Right lung (tissue), 10 donors: ENCODE results near the gene NRTN. TPM values are rescaled to one million over a fixed set of nuclear protein-coding genes. Genes with fewer than 3 reads are reported as not detected.
A peak's percentile ranks its signal among the peaks of the same experiment; 100 is the strongest.
"Not testable (repeated sequence)": the region's sequence is repeated elsewhere in the genome, so short reads cannot be mapped to it uniquely, and the experiment has no call there.

Experiments
- DNase-seq, 2 donors: peaks; one replicate each; pipeline ENCODE4 v3.0.0-alpha.2; 2013
- long read RNA-seq, 8 donors: transcript quantifications; one replicate each; lab custom pipeline, GENCODE V29; 2026
- polyA plus RNA-seq, 5 donors: library from polyadenylated mRNA; unstranded; fragments of 120-200 nt; gene quantifications; one replicate each; pipeline versions ENCODE4 v1.2.1 to v1.2.3, GENCODE V29; 2013; ENCODE audit warnings: inconsistent platforms in 1 of 5, low replicate concordance in 1 of 5; ENCODE audit not compliant: insufficient read length in 5 of 5, insufficient read depth in 1 of 5

The NRTN gene, protein sequence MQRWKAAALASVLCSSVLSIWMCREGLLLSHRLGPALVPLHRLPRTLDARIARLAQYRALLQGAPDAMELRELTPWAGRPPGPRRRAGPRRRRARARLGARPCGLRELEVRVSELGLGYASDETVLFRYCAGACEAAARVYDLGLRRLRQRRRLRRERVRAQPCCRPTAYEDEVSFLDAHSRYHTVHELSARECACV
- polyA plus RNA-seq = 1 to 10 TPM; 1.1 to 2.0 (median 1.7) TPM
- long read RNA-seq, donor 1 = 0 reads
- long read RNA-seq, donor 2, partial matches to known transcripts = 0 of 6 reads
- long read RNA-seq, donor 2, other reads (novel, unspliced or antisense) = 6 of 6 reads
- long read RNA-seq, donor 3 = 0 reads
- long read RNA-seq, donor 4 = 0 reads
- long read RNA-seq, donor 5 = 0 reads
- long read RNA-seq, donor 6 = 0 reads
- long read RNA-seq, donor 7 = 0 reads
- long read RNA-seq, donor 8 = 0 reads

DNA sequence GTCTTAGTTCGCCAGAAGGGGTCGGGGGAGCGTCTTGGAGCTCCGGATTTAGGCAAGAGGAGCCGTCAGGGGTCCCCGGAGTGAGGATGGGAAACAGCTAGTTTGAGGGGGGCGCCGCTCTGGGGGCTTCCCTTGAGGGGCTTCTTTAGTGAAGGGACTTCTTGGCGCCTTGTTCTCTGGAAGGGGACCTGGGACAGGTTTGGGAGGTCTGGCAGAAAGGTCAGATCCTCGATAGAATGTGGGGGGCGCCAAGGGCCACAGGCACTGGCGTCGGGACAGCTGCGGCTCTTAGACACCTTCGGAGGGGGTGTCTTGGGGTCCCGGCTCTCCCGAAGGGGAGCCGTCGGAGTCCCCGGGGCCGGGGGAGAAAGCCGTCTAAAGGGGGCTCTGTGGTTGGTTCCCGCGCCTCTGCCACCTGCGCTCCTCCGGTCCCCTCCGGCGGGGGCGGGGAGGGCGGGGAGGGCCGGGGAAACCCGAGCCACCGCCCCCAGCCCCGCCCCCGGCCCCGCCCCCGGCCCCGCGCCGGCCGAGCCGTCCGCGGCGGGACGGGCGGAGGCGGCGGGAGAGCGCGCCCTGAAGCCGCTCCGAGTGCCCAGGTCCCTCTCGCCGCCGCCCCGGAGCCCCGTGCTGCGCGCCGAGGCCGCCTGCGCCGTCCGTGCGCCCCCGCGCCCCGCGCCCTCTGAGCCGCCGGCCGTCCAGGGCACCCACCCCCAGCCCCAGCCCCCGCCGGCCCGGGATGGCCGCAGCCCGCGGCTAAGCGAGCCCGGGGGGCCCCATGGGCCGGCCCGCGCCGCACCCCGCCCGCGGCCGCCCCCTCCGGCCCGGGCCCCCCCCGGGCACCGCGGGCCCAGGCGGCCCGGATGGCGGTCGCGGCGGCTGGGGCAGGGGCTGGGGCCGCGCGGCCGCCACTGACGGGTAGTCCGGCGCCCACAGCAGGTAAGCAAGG, at the start of gene NRTN:
Gene NRTN (plus strand): TSS at position 552 of the 946 bp plus-strand sequence. CDS start 19,099 bp downstream, outside the sequence.
- no peak for DNase-seq

DNA sequence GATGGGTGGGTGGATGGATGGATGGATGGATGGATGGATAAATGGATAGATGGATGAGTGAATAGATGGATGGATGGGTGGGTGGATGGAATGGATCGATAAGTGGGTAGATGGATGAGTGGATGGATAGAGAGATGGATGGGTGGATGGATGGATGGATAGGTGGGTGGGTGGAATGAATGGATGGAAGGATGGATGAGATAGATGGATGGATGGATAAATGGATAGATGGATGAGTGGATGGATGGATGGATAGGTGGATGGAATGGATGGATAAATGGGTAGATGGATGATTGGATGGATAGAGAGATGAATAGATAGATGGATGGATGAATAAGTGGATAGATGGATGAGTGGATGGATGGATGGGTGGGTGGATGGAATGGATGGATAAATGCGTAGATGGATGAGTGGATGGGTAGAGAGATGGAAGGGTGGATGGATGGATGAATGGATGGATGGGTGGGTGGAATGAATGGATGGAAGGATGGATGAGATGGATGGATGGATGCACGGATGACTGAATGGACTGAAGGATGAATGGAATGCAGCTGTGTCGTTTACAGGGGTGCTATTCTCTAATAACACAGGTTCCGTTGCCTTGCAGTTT, 42.2 kb upstream of the NRTN start:
- no peak for DNase-seq

DNA sequence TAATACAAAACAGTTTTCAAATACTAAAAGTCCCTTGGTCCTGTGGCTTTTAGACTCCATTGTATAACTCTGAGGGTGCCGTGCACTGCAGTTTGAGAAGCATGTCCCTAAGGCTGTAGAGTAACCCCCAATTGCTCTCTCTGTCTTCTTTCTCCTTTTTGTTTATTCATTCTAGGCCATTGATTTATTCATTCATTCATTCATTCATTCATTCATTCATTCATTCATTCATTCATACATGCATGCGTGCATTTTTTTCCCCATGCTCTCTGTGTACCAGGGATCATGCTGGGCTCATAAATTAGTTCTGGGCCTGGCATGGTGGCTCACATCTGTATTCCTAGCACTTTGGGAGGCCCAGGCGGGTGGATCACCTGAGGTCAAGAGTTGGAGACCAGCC, 39.6 kb upstream of the NRTN start:
- no peak for DNase-seq

DNA sequence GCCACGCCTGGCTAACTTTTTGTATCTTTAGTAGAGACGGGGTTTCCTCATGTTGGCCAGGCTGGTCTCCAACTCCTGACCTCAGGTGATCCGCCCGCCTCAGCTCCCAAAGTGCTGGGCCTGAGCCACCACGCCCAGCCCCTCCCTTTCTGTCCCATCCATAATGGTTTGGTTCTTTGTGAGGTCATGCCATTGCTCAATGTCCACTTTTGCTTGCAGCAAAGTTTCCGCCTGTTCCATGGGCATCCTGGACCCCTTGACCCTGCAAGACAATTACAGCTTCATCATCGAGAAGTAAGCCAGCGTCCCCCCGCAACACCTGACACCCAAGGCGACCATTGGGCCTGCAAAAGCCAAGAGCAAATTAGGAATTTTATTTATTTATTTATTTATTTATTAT, 36.9 kb upstream of the NRTN start:
- DNase-seq = no peak

DNA sequence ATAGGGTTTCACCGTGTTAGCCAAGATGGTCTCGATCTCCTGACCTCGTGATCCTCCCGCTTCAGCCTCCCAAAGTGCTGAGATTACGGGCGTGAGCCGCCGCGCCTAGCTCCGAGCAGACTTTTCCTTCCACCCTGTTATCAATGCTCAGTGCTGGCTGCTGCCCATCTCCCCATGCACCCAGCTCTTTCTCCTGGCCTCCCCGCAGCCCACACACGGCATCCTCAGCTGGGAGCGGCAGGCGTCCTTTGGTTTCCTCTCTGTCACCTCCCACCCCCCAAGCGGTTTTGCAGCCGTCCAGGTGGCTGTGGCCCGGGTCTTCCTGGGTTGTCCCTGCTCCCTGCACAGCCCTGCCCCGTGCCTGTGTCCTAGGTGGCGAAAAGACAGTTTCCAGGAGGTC, 32.5 kb upstream of the NRTN start:
- DNase-seq = no peak

DNA sequence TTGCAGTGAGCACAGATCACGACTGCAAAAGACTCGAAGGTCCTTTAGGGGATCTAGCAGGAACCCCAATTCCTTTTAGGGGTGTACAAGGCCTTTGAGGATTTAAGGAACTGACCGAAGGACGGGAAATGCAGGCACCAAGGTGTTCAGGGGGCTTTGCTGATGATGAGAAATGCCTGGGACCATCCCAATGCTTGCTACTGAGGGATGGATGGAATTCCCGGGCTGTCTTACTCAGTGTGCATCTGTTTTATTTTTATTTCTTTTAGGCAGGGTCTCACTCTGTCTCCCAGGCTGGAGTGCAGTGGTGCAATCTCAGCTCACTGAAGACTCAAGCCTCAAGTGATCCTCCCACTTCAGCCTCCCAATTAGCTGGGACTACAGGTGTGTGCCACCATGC, 31.6 kb upstream of the NRTN start:
- DNase-seq = no peak

DNA sequence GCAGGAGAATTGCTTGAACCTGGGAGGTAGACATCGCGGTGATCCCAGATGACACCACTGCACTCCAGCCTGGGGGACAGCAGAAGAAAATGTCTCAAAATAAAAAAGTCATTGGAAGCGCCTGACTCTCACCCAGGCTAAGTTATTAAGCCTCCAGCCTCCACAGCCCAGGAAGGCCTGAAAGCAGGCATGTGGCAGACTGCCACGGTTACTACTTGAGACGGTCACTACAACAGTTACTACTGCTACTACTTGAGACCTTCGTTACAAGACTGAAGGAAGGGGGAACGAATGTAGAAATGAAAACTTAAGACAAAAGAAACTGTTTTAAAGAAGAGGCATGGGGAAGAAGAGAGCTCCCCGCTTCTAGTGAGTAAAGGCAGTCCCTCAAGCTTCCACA, 29.9 kb upstream of the NRTN start:
- DNase-seq = peak in 1 of 2 donors; percentile 17

DNA sequence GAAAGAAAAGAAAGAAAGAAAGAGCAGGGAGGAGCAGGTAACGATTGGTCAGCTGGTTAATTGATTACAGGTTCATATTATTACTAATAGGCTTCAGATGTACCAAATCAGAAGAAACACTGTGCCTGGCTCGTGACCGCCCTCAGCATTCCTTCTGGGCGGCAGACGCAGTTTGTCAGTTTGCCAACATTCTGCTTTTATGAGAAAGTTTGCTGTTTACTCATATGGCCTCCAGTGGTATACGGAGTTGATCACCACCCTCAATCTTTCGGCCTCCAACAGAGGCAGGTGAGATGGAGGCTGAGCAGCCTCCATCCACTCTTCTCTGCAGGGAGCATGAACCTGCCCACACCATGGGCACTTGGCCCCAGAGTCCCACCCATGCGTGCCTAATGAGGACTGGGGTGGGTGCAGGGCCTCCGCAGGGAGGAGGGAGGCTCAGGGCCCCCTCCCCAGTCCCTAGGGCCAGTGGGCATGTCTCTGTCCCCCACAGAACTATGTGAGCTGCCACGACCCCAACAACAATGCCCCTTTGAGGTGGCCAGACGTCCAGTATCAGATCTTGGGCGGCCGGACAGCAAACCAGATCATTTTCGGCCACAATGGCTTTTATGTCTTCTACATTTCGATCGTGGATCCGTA, 29.1 kb upstream of the NRTN start:
- no peak for DNase-seq

DNA sequence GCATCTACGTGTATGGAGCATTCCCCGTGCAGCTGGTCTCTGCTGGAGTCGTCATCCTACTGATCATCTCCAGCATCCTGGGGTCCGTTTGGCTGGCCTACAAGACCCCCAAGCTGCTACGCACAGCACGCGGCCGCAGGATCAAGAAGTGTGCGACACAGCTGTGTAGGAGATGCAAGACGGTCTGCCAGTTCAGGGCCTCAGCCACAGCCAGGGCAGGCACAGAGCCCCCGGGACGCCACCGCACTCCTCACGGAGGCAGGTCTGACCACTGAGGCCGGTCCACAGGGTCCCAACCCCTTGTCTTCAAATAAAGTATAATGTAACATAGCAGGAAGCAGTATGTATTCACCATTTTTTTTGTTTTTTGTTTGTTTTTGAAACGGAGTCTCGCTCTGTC, 26.5 kb upstream of the NRTN start:
- no peak for DNase-seq

DNA sequence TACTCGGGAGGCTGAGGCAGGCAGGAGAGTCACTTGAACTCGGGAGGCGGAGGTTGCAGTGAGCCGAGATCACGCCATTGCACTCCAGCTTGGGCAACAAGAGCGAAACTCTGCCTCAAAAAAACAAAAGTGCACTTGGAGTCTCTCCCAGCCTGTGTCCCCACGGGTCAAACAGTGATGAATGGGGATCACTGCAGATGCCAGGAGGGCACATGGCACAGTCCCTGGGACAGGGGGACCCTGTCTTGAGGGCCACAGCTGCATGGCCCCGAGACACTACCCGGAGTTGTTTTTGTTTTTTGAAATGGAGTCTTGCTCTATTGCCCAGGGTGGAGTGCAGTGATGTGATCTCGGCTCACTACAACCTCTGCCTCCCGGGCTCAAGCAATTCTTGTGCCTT, 24.0 kb upstream of the NRTN start:
- DNase-seq = not testable (repeated sequence)

DNA sequence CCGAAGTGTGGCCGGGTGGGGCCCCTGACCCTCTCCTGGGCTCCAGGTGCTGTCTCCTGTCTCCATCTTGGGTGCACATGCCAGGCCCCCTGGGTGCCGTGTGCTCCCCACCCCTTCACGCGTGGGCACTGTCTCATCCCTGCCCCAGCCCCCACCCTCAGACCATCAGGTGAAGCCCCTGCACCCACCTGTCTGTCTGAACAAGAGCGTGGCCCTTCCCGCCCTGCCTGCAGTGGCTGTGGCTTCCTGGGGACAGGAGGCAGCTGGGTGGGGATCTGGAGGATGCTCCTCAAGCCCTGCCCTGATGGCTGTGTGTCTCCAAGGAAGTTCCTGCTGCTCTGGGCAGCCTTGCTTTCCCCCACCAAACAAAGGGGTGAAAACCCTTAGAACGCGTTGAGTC, 22.5 kb upstream of the NRTN start:
- DNase-seq = no peak

DNA sequence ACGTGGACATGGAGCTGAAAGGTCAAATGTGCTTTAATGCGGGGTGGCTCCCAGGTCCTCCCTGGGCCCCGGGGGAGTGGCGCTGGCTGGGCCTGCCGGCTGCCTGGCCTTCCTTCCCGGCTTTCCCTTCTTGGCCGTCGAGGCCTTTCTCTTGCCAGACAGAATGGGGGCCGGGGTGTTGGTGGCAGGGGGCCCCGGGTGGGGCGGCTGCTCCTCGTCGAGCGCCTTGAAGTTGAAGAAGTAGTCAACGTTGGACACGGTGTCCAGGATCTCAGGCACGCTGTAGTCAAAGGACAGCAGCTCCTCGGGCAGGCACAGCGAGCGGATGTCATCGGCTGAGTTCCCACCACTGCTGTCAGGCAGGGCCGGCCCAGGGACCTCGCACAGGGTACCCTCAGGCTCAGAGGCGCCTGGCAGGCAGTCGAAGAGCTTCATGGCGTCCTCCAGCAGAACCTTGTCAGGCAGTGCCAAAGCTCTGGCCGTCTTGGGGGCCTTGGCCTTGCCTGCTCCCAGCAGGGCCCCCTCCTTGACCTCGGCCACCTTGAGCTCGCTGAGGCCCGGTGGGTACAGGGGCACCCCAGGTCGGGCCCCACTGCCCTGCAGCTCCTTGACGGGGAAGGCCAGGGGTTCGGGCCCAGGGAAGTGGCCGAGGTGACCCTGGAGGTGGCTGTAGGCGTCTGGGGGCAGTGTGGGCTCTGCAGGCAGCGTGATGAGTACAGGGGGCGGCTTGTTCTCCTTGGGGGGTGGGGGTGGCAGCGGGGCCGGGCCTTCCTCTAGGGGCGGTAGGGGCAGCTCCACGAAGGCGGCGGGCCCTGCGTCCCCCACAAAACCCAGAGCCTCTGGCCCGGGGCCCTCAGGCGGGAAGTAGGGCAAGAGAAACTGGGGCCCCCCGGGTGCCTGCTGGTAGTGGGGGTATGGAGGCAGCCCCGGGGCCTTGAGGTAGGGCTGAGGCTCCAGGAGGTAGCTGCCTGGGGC, 21.6 kb upstream of the NRTN start:
- no peak for DNase-seq

DNA sequence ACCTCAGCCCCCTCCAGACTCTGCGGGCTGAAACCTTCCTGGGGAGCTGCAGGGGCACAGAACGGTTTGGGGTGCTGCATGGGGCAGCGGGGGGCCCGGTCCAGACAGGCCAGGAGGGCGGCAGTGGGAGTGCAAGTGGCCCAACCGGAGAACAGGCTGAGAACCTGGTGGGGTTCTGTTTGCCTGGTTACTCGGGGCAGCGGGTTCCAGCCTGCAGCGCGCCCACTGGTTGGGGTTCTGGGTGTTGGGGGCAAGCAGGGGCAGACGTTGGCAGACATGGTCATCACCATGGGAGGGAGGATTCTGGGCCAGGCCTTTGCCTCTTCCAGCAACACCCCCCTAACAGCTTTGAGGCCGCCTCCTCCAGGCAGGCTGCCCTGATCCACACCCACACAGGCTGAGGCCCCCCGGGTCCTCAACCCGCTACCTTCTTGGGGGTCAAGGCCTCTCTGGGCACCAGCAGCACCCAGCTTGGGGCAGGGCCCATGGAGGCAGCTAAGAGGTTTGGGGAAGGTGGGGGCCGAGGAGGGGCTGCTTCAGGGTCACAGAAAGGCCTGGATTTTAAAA, 20.2 kb upstream of the NRTN start, which contains the start of gene PRR22:
Gene PRR22 (minus strand): TSS at position 166 of the 567 bp plus-strand sequence. CDS start 86 bp downstream, at position 80.
- DNase-seq = no peak

DNA sequence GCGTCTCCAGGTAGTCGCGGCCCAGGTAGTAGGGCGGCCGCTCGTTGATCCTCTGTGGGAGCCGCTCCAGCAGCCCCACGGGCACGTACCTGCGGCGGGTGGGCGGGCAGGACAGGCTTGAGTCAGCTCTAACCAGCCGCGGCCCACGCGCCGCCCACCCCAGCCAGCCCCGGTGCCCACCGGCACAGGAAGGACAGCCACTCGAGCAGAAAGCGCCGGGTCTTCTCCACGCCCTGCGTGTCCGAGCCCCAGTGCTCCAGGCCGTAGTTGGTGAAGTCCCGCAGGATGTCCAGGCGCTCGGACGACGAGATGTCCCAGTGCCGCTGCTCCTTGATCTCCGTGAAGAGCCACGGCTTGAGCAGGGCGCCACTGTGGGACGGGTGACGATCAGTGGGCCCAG, 19.4 kb upstream of the NRTN start:
- DNase-seq = no peak

DNA sequence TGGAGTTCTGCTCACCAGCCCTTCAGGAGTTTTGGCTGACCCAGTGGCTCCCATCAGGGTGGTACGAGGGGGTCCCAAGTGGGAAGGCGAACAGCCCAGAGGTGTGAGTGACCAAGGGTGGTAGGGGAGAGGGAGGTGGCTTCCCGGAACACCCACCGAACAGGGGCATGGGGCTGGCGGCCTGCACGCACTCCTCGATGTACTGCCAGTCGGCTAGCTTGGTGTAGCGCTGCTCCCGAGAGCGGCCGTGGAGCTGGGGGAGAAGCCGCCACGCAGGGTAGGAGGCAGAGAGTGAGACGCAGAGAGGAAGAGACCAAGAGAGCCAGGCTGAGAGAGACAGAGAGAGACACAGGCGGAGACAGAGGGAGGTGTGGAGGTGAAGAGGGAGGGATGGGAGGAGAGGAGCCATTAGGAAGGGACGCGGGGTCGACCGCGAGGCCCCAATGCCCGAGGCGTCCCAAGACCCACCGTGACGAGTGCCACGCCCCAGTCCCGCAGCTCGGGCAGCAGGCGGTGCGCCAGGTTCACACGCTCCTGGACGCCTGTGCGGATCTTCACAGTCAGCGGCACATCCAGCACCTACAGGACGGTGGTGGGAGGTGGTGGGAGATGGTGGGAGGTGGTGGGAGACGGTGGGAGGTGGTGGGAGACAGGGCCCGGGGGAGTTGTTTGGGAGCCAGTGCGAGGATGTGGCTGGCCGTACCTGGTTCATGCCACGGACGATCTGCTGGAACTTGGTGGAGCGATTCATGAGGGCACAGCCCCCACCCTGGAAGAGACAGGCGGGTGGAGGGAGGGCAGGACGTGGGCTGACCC, 18.1 kb upstream of the NRTN start:
- DNase-seq = no peak

DNA sequence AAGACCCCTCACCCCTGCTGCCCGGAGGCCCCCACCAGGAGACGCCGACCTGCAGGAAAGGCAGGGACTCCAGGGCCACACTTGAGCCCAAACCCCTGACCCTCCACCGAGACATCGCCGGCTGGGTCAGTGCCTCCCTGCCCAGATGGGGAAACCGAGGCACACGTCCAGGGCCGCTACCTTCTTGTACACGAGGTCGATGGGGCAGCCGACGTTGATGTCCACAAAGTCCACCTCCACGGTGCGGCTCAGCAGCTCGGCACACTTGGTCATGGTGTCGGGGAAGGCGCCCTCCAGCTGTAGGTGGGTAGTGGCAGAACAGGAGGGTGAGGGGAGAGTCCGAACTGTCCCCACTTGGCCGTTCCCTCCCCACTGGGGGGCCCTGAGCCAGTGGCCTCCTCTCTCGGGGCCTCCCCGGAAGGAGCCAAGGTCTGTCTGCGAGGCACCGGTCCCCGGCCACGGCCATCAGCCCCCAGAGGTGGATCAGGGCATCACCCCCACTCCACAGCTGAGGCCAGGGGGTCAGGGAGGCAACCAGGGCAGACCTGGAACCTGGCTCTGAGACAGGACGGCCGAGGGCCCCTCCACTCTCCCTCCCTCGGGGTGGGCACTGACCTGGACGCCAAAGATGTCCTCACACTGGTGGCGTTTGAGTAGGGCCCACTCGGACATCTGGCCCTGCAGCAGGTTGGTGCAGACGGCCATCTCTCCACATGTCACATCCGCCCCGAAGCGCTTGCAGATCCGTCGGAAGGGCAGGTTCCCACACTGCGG, 17.3 kb upstream of the NRTN start:
- DNase-seq = no peak

DNA sequence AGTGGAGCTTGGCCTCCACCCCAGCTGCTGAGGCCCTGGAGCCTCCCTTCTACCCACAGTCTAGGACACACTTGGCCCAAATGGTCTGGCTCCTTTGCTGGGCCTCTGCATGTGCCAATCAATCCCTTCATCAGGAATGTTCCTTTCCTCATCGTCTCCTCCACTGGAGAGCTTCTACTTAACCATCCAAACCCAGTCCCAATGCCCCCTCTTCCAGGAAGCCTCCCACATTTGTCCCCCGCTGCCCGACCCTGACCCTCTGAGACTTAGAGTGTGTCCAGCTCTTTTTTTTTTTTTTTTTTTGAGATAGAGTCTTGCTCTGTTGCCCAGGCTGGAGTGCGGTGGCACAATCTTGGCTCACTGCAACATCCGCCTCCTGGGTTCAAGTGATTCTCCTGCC, 16.4 kb upstream of the NRTN start:
- DNase-seq = no peak

DNA sequence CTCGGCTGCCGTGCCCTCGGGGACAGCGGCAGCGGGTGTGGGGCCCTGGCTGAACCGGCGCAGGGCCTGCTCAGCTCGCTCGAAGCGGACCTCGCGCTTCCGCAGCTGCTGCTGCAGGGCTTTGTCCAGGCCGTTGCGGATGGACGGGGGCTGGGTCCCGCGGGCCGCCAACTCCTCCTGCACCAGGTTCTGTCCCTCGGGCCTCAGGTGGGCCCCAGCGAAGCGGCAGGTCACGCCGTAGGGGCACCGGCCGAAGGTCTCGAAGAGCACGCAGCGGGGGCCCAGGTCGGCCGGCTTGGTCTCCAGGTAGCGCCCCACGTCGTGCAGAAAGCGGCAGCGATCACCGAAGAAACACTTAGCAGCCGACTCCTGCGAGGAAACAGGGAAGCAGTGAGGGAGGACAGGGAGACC, 15.5 kb upstream of the NRTN start:
- DNase-seq = no peak
